Transverse colon (tissue), 3 donors: ENCODE measurements around the gene NT5DC4.

Experiments used
- EP300 ChIP-seq: sonication (generic); formaldehyde crosslinking; IDR thresholded peaks from one replicate; pipeline ENCODE4 v1.6.1; 2017; ENCODE audit warnings: antibody characterized with exemption, low read depth
- POLR2A ChIP-seq: fragments of 450-650 bp; IDR thresholded peaks from one replicate; pipeline ENCODE4 v1.6.1; 2016; ENCODE audit warnings: antibody characterized with exemption, mild to moderate bottlenecking, moderate library complexity
- TF ChIP-seq, protein P1 (sequence below), 5 experiments: fragments of 200-600 bp in 3 of 5; fragments of 450-650 bp in 2 of 5; sonication (generic) in 3 of 5; IDR thresholded peaks; 1 replicate in 2 of 5; 2 replicates in 3 of 5; pipeline ENCODE4 v1.5.1; 2016 to 2017; ENCODE audit warnings: antibody characterized with exemption in 5 of 5, inconsistent platforms in 3 of 5, mild to moderate bottlenecking in 2 of 5, moderate library complexity in 1 of 5

DNA sequence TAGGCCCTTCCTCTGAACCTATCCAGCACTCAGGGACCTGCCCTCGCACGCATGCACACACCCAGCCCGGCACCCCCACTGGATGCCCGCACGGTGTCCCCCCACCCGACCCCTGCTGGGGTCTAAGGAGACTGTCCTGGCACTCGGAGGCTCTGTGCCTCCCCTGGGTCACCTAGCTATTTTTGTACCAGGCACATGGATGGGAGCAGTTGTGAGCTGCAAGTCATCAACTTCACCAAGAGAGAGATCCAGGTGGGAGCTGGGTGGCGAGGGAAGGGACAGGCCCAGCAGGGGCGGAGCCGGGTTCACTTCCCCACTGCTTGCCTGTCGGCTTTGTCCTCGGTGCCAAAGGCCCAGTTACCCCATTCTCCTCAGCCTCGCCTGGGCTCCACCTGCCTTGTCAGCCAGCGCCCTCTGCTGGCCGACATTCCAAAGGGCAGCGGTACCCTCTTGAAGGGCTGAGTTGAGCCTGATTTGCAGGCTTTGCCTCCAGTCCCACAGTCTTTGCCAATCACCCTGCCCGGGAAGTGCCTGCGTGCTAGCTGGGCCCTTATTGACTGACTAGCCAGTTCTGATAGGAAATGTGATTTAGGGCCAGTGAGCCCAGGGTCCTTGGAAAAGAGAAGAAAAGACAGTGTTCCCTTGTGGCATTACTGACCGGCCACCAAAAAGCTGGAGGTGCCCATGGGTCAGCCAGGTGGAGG, 5.8 kb downstream of the NT5DC4 start:
- TF ChIP-seq EP300 (no peak), POLR2A (no peak)
- TF ChIP-seq, protein P1, sequence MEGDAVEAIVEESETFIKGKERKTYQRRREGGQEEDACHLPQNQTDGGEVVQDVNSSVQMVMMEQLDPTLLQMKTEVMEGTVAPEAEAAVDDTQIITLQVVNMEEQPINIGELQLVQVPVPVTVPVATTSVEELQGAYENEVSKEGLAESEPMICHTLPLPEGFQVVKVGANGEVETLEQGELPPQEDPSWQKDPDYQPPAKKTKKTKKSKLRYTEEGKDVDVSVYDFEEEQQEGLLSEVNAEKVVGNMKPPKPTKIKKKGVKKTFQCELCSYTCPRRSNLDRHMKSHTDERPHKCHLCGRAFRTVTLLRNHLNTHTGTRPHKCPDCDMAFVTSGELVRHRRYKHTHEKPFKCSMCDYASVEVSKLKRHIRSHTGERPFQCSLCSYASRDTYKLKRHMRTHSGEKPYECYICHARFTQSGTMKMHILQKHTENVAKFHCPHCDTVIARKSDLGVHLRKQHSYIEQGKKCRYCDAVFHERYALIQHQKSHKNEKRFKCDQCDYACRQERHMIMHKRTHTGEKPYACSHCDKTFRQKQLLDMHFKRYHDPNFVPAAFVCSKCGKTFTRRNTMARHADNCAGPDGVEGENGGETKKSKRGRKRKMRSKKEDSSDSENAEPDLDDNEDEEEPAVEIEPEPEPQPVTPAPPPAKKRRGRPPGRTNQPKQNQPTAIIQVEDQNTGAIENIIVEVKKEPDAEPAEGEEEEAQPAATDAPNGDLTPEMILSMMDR (IDR thresholded peaks at IDR 0.05): peak; percentile 94 to 97 (median 96)
